ENCODE data around the gene SECTM1.
A peak's percentile ranks its signal among the peaks of the same experiment; 100 is the strongest.

SECTM1 gene

DNA sequence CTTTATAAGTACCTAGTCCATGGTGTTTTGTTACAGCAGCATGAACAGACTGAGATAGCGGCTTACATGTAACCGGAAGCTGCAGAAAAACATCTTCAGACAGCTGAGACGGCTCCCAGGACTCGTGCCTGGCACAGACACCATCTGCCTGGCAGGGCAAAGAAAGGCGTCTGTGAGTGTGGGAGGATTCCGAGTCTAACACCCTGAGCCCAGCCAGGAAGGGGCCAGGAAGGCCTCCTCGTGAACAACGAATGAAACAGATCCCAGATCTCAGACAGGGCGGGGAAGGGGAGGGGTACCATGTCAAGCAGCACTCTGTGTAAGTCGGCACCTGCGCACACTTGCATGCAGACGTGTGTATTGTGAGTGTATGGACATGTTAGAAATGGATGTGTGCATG is 55.7 kb downstream of the SECTM1 start:
- DNase-seq: no peak

DNA sequence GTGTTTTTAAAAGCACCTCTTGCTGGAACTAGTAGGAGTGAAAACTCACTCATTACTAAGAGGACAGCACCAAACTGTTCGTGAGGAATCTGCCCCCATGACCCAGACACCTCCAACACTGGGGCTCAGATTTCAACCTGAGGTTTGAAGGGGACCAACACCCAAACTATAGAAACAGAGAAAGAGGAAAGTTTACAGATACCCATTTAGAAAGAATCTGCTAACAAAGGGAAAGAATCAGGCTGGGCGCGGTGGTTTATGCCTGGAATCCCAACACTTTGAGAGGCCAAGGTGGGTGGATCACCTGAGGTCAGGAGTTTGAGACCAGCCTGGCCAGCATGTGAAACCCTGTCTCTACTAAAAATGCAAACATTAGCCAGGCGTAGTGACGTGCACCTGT is 56.6 kb downstream of the SECTM1 start:
- DNase-seq: no peak

DNA sequence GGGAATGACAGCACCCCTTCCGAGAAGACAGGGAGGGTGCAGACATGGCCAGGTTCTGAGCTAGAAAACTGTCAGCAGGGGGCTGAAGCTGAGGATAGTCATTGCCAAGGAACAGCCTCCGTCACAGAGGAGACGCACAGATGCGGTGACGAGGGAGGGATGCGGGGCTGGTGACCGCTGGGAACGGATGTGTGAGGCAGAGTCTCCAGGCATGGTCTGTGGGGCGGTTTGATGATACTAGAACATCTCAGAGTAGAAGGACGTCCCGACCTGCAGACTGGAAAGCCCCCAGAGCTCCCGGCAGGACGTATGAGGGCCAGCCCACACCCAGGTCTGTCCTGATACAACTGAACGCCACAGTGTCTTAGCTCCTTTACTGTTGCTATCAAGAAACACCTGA is 58.2 kb downstream of the SECTM1 start:
- no peak for DNase-seq

DNA sequence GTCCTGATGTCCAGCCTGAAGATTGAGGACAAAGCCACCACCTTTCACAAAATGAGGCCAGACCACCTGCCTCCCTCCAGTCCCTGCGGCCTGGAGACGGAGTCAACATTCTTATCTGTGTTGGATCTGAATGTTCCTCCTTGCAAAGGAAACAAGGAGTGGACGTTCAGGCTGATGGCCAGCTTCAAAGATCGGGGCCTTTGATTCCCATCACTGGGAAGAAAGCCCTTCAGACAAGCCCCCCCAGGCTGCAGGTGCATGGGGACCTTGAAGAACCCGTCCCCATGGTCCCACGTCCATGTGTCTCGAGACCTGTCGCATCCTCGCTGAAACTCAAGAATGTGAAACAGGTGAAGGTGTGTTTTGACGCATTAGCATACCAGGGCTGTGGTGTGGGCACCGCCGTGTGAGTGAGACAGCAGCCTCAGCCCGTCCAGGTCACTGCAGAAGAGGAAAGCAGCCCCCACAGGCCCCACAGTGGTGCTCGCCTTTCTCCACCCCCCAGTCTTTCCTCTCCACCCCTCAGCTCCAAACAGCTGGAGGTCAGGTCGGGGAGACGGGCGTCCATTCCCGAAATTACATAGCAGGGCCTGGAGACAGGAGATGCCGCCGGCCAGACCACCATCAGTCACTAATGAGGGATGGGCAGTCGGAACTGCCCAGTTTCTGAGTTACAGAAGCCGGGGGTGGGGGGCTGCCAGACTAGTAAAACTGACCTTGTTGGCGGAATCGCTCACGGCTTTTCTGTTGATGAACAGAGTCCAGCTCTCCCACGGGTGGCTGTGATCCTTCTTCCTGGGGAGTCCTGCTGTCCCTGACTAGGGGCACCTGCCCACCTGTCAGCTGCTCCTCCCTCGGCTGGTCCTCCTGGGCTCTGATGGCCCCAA is 59.2 kb downstream of the SECTM1 start:
- DNase-seq: no peak

DNA sequence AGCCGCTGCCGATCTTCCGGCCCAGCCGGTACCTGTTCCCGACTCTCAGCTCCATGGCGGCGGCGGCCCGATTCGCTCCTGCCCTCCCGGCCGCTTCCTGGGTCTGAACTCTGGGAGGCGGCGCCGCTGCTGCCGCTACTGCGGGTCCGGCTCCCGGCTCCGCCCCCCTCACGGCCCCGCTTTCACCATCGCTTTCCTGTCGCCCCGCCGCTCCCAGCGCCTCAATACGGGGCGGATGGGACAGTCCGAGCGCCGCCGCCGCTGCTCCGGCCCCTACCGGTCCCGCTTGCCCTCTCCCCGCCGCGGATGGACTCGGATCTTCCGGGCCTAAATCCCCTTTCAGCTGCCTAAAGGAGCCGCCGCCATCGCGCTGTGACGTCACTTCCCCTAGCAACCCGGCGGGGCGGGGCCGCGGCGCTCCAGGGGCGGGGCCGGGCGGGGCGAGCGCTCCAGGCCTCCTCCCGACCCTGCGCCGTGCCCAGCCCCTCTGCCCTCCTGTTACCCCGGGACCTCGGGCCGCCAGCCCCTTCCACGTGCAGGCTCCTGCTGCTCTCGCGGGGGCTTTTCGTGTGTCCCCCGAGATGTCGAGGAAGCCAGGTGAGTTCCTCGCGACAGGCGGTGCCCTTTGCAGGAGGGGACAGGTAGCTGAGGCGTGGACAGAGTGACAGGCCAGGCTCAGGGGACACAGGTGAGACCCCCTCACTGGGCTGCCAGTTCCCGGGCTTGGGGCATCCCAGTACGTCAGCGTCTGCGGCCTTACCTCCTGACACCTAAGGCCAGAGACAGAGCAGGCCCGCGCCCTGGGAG is 60.0 kb downstream of the SECTM1 start, which contains the start of gene CSNK1D:
TSS of gene CSNK1D (minus strand) at position 374 of the 807 bp plus-strand sequence. CDS start at position 55, 319 bp downstream.
- DNase-seq: peak; percentile 73

DNA sequence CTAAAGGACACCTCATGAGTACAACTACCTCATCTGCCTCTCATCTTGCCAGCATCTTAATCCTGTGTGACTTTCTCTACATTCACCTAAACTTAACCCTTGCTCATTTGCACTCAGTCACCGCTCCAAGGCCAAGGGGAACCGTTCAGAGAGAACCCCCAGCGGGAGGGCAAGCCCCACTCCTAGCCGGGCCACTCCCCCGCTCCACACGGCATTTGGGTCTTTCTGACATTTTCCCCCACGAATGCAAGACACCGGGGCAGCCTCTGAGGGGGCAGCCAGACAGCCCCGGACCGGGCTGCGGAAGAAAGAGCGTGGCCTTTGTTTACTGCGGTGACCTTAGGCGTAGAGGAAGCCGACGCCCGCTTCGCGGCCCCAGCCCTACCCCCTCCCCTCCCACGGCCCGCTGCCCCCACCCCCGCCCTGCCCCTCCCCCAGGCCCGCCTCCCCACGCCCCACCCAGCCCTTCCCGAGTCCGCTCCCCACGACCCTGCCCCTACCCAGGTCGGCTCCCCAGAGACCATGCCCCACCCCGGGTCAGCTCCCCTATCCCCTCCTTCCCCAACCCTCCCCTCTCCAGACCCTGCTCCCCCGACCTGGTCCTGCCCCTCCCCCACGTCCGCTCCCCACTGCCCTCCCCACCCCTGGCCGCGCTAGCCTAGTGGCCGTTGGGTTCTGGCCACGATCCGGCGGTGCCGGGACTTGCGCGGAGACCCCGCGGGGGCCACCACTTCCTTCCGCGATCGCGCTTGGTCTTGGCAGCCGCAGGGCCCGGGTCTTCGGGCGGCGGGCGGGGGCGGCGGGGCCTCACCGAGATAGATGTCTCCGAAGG is 60.9 kb downstream of the SECTM1 start:
- no peak for DNase-seq

DNA sequence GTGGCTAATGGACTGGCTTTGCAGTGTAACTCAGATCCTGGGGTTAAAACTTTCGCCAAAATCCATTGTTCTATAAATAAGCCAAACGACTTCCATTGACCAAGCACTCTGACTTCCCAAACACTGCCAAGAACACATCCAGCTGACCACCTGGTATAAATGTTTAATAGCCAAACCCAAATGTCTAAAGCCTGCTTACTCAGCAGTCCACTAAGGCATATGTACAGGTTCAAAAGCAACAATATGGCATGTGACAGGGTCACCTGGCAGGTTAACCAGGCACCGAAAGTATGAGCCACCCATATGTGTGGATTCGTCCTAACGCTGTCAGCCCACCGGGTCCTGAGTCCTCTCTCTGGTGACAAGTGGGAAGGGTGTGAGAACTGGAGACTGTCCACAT is 62.2 kb downstream of the SECTM1 start:
- no peak for DNase-seq
